H9 (cell line): ENCODE results near the gene APBB2. TPM values are rescaled to one million over a fixed set of nuclear protein-coding genes. Genes with fewer than 3 reads are reported as not detected.
A peak's percentile ranks its signal among the peaks of the same experiment; 100 is the strongest.

Source experiments
- DNase-seq: peaks from one replicate; pipeline ENCODE4 v3.0.0-alpha.2; 2017
- H2AFZ ChIP-seq: one replicate; pipeline ENCODE4 v1.6.1; 2013; ENCODE audit warnings: mild to moderate bottlenecking, low read length, control low read depth, moderate library complexity
- H2AK5ac ChIP-seq: 2 replicates; pipeline ENCODE4 v1.6.1; 2013; ENCODE audit warnings: low read length, control low read depth, mixed read lengths; ENCODE audit not compliant: insufficient read length
- H2BK120ac ChIP-seq: one replicate; pipeline ENCODE4 v1.6.1; 2013; ENCODE audit warnings: low read depth, mild to moderate bottlenecking, low read length, control low read depth, inconsistent platforms; ENCODE audit not compliant: poor library complexity, severe bottlenecking
- H2BK12ac ChIP-seq: 2 replicates; pipeline ENCODE4 v1.6.1; 2013; ENCODE audit warnings: low read length, control low read depth, mixed read lengths, low read depth; ENCODE audit not compliant: insufficient read length
- H2BK15ac ChIP-seq: 2 replicates; pipeline ENCODE4 v1.6.1; 2013; ENCODE audit warnings: low read depth, low read length, control low read depth
- H2BK20ac ChIP-seq: one replicate; pipeline ENCODE4 v1.6.1; 2013; ENCODE audit warnings: low read depth, mild to moderate bottlenecking, low read length, control low read depth, inconsistent platforms; ENCODE audit not compliant: poor library complexity, severe bottlenecking
- H2BK5ac ChIP-seq: 2 replicates; pipeline ENCODE4 v1.6.1; 2013; ENCODE audit warnings: low read length, control low read depth, mixed read lengths; ENCODE audit not compliant: insufficient read length
- H3K14ac ChIP-seq: 2 replicates; pipeline ENCODE4 v1.6.1; 2013; ENCODE audit warnings: low read length, control low read depth; ENCODE audit not compliant: insufficient read depth
- H3K18ac ChIP-seq: 2 replicates; pipeline ENCODE4 v1.6.1; 2013; ENCODE audit warnings: low read depth, mild to moderate bottlenecking, mixed read lengths, low read length, control low read depth; ENCODE audit not compliant: insufficient read length
- H3K23ac ChIP-seq: 2 replicates; pipeline ENCODE4 v1.6.1; 2013; ENCODE audit warnings: low read length, control low read depth, mixed read lengths, low read depth; ENCODE audit not compliant: insufficient read length
- H3K23me2 ChIP-seq: 2 replicates; pipeline ENCODE4 v1.6.1; 2013; ENCODE audit warnings: low read depth, mild to moderate bottlenecking, mixed read lengths, low read length, control low read depth; ENCODE audit not compliant: insufficient read length, poor library complexity, severe bottlenecking
- H3K27ac ChIP-seq: 2 replicates; pipeline ENCODE4 v1.5.1; 2013; ENCODE audit warnings: low read length, control low read depth, mixed read lengths, low read depth; ENCODE audit not compliant: insufficient read length
- H3K27me3 ChIP-seq: 2 replicates; pipeline ENCODE4 v1.6.1; 2013; ENCODE audit warnings: low read length, control low read depth, inconsistent platforms; ENCODE audit not compliant: insufficient read depth
- H3K4ac ChIP-seq: 2 replicates; pipeline ENCODE4 v1.6.1; 2013; ENCODE audit warnings: low read depth, mild to moderate bottlenecking, control low read depth, inconsistent platforms, low read length, moderate library complexity
- H3K4me1 ChIP-seq: 2 replicates; pipeline ENCODE4 v1.6.1; 2013; ENCODE audit warnings: low read length, control low read depth, inconsistent platforms; ENCODE audit not compliant: insufficient read depth
- H3K4me2 ChIP-seq: 2 replicates; pipeline ENCODE4 v1.6.1; 2013; ENCODE audit warnings: low read length, control low read depth, mixed read lengths; ENCODE audit not compliant: insufficient read length, insufficient read depth
- H3K56ac ChIP-seq: 2 replicates; pipeline ENCODE4 v1.6.1; 2013; ENCODE audit warnings: low read depth, mild to moderate bottlenecking, mixed read lengths, low read length, control low read depth; ENCODE audit not compliant: insufficient read length
- H3K79me1 ChIP-seq: 2 replicates; pipeline ENCODE4 v1.6.1; 2013; ENCODE audit warnings: low read depth, mild to moderate bottlenecking, moderate library complexity, low read length, control low read depth, inconsistent platforms; ENCODE audit not compliant: insufficient read depth, poor library complexity, severe bottlenecking
- H3K79me2 ChIP-seq: 2 replicates; pipeline ENCODE4 v1.6.1; 2013; ENCODE audit warnings: low read length, control low read depth, inconsistent platforms; ENCODE audit not compliant: insufficient read depth
- H3K9ac ChIP-seq: 2 replicates; pipeline ENCODE4 v1.6.1; 2013; ENCODE audit warnings: low read length, control low read depth, mixed read lengths; ENCODE audit not compliant: insufficient read length; ENCODE audit errors: extremely low read depth
- H3K9me3 ChIP-seq: one replicate; pipeline ENCODE4 v1.6.1; 2013; ENCODE audit warnings: low read depth, low read length, inconsistent platforms; ENCODE audit not compliant: control insufficient read depth
- H3T11ph ChIP-seq: one replicate; pipeline ENCODE4 v1.6.1; 2013; ENCODE audit warnings: mild to moderate bottlenecking, low read length, control low read depth, inconsistent platforms
- H4K20me1 ChIP-seq: one replicate; pipeline ENCODE4 v1.6.1; 2013; ENCODE audit not compliant: control insufficient read depth, insufficient read length, insufficient read depth
- H4K5ac ChIP-seq: 2 replicates; pipeline ENCODE4 v1.6.1; 2013; ENCODE audit warnings: low read depth, mild to moderate bottlenecking, mixed read lengths, low read length, control low read depth; ENCODE audit not compliant: insufficient read length
- H4K8ac ChIP-seq: replicated peaks from 2 replicates; pipeline ENCODE4 v1.6.1; 2013; ENCODE audit warnings: low read length, control low read depth, mixed read lengths, low read depth; ENCODE audit not compliant: insufficient read length
- H4K91ac ChIP-seq: 2 replicates; pipeline ENCODE4 v1.6.1; 2013; ENCODE audit warnings: low read depth, mild to moderate bottlenecking, moderate library complexity, mixed read lengths, low read length, control low read depth; ENCODE audit not compliant: insufficient read length
- H3K27ac Mint-ChIP-seq, 3 experiments: 2 replicates in 2 of 3; 3 replicates in 1 of 3; pipeline ENCODE4 v1.8.0; 2020 to 2021; ENCODE audit warnings: mixed read lengths in 3 of 3, mild to moderate bottlenecking in 1 of 3, moderate library complexity in 1 of 3
- H3K27me3 Mint-ChIP-seq: 2 replicates; pipeline ENCODE4 v1.8.0; 2021; ENCODE audit warnings: low read depth, mild to moderate bottlenecking, moderate library complexity, mixed read lengths
- H3K36me3 Mint-ChIP-seq, 3 experiments: 2 replicates in 2 of 3; 3 replicates in 1 of 3; pipeline ENCODE4 v1.8.0; 2020 to 2021; ENCODE audit warnings: low read depth in 3 of 3, mixed read lengths in 3 of 3; ENCODE audit not compliant: insufficient read depth in 1 of 3
- H3K4me1 Mint-ChIP-seq, 2 experiments: 2 replicates each; pipeline ENCODE4 v1.8.0; 2020; ENCODE audit warnings: mixed read lengths in 2 of 2
- H3K4me3 Mint-ChIP-seq, 2 experiments: 2 replicates in 1 of 2; 3 replicates in 1 of 2; pipeline ENCODE4 v1.8.0; 2020 to 2021; ENCODE audit warnings: mild to moderate bottlenecking in 2 of 2, mixed read lengths in 2 of 2, moderate library complexity in 1 of 2
- H3K9me3 Mint-ChIP-seq, 2 experiments: 2 replicates in 1 of 2; 3 replicates in 1 of 2; pipeline ENCODE4 v1.8.0; 2020; ENCODE audit warnings: mild to moderate bottlenecking in 2 of 2, mixed read lengths in 2 of 2, moderate library complexity in 1 of 2
- WGBS: extraction: QIAGEN DNeasy Blood & Tissue Kit; methylation state at CpG from one replicate; pipeline ENCODE4 v1.1.7; 2013; ENCODE audit warnings: missing lambda C conversion rate, low lambda C conversion rate, mixed read lengths; ENCODE audit not compliant: insufficient read length; ENCODE audit errors: extremely low coverage; 5-methylcytosine and 5-hydroxymethylcytosine counted together
- total RNA-seq: library from RNA; stranded (reverse); gene quantifications from 2 replicates; pipeline ENCODE4 v1.2.1, GENCODE V29; 2021
- TF ChIP-seq, protein P1 (sequence below): fragments of 200-600 bp; sonication (generic); conservative IDR thresholded peaks from 3 replicates; pipeline ENCODE4 v1.8.0; 2021; ENCODE audit warnings: antibody characterized with exemption, mild to moderate bottlenecking

APBB2 gene
- total RNA-seq, 1 experiment from 2014 or later, result 39.6 TPM

DNA sequence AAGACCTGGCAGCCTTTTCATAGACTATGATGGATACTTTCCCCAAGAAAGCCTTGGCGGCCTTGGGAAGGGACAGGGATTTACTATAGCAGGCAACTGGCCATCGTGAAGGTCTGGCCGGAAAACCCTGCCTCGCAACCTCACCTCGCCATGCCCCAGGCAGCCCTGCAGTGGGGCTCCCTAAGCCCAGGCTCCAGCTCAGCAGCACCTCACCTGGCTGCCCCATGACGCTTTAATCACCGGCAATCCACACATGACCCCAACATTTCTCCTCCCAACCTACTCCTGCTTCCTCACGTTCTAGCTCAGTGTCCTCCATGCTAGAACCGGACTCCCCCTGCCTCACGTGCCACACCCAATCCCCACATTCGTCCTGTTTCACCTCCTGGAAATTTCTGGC, 382.2 kb downstream of the APBB2 start:
- H4K5ac ChIP-seq, result no peak overlapping the region
- no peak overlapping the region for H3T11ph ChIP-seq
- no peak overlapping the region for H2AK5ac ChIP-seq
- H3K9ac ChIP-seq, result no peak overlapping the region
- no peaks in the 10 kb centered on the region; the same call in 1 of the 2 replicates for H3K79me2 ChIP-seq
- H2BK120ac ChIP-seq, result no peak overlapping the region
- TF ChIP-seq, protein P1, sequence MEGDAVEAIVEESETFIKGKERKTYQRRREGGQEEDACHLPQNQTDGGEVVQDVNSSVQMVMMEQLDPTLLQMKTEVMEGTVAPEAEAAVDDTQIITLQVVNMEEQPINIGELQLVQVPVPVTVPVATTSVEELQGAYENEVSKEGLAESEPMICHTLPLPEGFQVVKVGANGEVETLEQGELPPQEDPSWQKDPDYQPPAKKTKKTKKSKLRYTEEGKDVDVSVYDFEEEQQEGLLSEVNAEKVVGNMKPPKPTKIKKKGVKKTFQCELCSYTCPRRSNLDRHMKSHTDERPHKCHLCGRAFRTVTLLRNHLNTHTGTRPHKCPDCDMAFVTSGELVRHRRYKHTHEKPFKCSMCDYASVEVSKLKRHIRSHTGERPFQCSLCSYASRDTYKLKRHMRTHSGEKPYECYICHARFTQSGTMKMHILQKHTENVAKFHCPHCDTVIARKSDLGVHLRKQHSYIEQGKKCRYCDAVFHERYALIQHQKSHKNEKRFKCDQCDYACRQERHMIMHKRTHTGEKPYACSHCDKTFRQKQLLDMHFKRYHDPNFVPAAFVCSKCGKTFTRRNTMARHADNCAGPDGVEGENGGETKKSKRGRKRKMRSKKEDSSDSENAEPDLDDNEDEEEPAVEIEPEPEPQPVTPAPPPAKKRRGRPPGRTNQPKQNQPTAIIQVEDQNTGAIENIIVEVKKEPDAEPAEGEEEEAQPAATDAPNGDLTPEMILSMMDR, result no peak
- H3K27me3 ChIP-seq, result no peaks in the 10 kb centered on the region
- no peaks in the 10 kb centered on the region for H3K23me2 ChIP-seq
- no peak overlapping the region for H2BK20ac ChIP-seq
- no peak overlapping the region for H3K4me3 Mint-ChIP-seq
- no peak overlapping the region for H2BK12ac ChIP-seq
- no peaks in the 10 kb centered on the region for H4K20me1 ChIP-seq
- H3K9me3 ChIP-seq, result no peaks in the 10 kb centered on the region
- DNase-seq, result no peak
- no CpG with 5 or more reads among the region's 11 CpGs for WGBS
- no peaks in the 10 kb centered on the region for H3K4me1 ChIP-seq
- peaks cover 31 to 64% (median 53%) of the 10 kb centered on the region in 3 experiments; a peak in 6 of 7 replicates for H3K36me3 Mint-ChIP-seq
- no peak overlapping the region for H2AFZ ChIP-seq
- H3K9me3 Mint-ChIP-seq, result no peaks in the 10 kb centered on the region
- no peak overlapping the region for H3K56ac ChIP-seq
- no peak overlapping the region for H3K4me2 ChIP-seq
- no peak overlapping the region for H3K14ac ChIP-seq
- H3K27ac Mint-ChIP-seq, result peak overlapping the region; percentile 9 to 51 (median 19); a peak in 3 of 7 replicates
- H3K18ac ChIP-seq, result no peak overlapping the region
- H3K4me1 Mint-ChIP-seq, result 0 out of 4 replicates have a peak, but pooled peaks cover 0 to 3% of the 10 kb centered on the region in 2 experiments
- H3K27me3 Mint-ChIP-seq, result no peaks in the 10 kb centered on the region
- H3K4ac ChIP-seq, result no peak overlapping the region
- no peak overlapping the region for H2BK5ac ChIP-seq
- H3K27ac ChIP-seq, result no peak overlapping the region
- H2BK15ac ChIP-seq, result no peak overlapping the region
- H3K23ac ChIP-seq, result no peak overlapping the region
- H3K79me1 ChIP-seq, result no peaks in the 10 kb centered on the region
- no peak overlapping the region for H4K8ac ChIP-seq
- no peak overlapping the region for H4K91ac ChIP-seq
